Upper lobe of right lung (tissue), 1 donor: Measurements from ENCODE around the gene PHACTR4. TPM values are rescaled to one million over a fixed set of nuclear protein-coding genes. Genes with fewer than 3 reads are reported as not detected.
A peak's percentile ranks its signal among the peaks of the same experiment; 100 is the strongest.
"Not testable (repeated sequence)": the region's sequence is repeated elsewhere in the genome, so short reads cannot be mapped to it uniquely, and the experiment has no call there.

ENCODE experiments used
- ATAC-seq: fragments of 200-7000 bp; cut with Tn5 transposase; one replicate; pipeline ENCODE4 v1.9.1; 2020; ENCODE audit warnings: mild to moderate bottlenecking, moderate library complexity
- DNase-seq: peaks from one replicate; pipeline ENCODE4 v3.0.0-alpha.2; 2020
- H3K27ac ChIP-seq: fragments of 200-600 bp; one replicate; pipeline ENCODE4 v1.8.0; 2022
- H3K27me3 ChIP-seq: fragments of 200-600 bp; one replicate; pipeline ENCODE4 v1.8.0; 2022; ENCODE audit warnings: mild to moderate bottlenecking
- H3K36me3 ChIP-seq: fragments of 200-600 bp; one replicate; pipeline ENCODE4 v1.8.0; 2022
- H3K4me1 ChIP-seq: fragments of 200-600 bp; one replicate; pipeline ENCODE4 v1.8.0; 2022
- H3K4me3 ChIP-seq: fragments of 200-600 bp; one replicate; pipeline ENCODE4 v1.8.0; 2022; ENCODE audit warnings: mild to moderate bottlenecking
- H3K9me3 ChIP-seq: fragments of 200-600 bp; one replicate; pipeline ENCODE4 v1.8.0; 2022
- intact Hi-C: fragments of 100-400 bp; cut with DNase I; formaldehyde crosslinking; loops from one replicate; pipeline ENCODE4 v1.11.0; 2022
- total RNA-seq: library from RNA; stranded (reverse); fragmentation: NEBNext Ultra II Directional; extraction: Animal tissue kit (Norgen Biotek cat#: 25700); gene quantifications from one replicate; pipeline ENCODE4 v1.2.1, GENCODE V29; 2021
- TF ChIP-seq, protein P1 (sequence below): fragments of 200-600 bp; IDR thresholded peaks from one replicate; pipeline ENCODE4 v1.8.0; 2022; ENCODE audit warnings: antibody characterized with exemption
- donor health status: DM: no; HTN: yes; CAD: no; lungs with severe emphysema.

Gene PHACTR4
- total RNA-seq, 1 donor from 2014 or later, result 43.2 TPM

DNA sequence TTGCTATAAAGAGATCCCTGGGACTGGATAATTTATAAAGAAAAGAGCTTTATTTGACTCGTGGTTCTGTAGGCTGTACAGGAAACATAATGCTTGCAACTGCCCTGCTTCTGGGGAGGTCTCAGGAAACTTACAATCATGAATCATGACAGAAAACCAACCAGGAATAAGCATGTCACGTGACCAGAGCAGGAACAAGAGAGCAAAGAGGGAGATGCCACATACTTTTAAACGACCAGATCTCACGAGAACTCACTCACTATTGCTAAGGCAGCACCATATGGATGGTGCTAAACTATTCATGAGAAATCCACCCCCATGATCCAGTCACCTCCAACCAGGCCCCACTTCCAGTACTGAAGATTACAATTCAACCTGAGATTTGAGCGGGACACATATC lies 86.5 kb downstream of the PHACTR4 start:
- peaks cover 17% of the 10 kb centered on the region for H3K36me3 ChIP-seq
- TF ChIP-seq, protein P1, sequence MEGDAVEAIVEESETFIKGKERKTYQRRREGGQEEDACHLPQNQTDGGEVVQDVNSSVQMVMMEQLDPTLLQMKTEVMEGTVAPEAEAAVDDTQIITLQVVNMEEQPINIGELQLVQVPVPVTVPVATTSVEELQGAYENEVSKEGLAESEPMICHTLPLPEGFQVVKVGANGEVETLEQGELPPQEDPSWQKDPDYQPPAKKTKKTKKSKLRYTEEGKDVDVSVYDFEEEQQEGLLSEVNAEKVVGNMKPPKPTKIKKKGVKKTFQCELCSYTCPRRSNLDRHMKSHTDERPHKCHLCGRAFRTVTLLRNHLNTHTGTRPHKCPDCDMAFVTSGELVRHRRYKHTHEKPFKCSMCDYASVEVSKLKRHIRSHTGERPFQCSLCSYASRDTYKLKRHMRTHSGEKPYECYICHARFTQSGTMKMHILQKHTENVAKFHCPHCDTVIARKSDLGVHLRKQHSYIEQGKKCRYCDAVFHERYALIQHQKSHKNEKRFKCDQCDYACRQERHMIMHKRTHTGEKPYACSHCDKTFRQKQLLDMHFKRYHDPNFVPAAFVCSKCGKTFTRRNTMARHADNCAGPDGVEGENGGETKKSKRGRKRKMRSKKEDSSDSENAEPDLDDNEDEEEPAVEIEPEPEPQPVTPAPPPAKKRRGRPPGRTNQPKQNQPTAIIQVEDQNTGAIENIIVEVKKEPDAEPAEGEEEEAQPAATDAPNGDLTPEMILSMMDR, result no peak
- ATAC-seq, result no peak

DNA sequence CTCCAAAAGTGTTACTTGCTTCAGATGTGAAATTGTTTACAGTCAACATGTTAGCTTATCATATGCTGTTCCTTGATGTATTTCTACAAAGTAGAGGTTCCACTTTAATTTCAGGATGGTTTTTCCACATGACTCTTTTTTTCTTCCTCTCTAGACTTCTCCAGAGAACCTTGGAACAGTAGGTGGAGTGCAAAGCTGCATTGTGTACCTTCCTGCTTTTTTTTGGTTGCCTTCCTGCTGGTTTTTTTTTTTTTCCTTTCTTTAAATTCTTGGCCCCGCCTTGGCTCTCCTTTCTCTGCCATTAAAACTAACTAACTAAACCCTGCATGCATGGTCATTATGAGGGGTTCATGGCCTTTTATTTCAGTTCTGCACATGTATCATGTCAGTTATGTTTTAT lies 88.1 kb downstream of the PHACTR4 start:
- H3K4me3 ChIP-seq, result no peak overlapping the region
- H3K27ac ChIP-seq, result no peak overlapping the region
- H3K27me3 ChIP-seq, result no peaks in the 10 kb centered on the region
- H3K9me3 ChIP-seq, result no peaks in the 10 kb centered on the region
- peaks cover 23% of the 10 kb centered on the region for H3K36me3 ChIP-seq
- peaks cover 13% of the 10 kb centered on the region for H3K4me1 ChIP-seq
- intact Hi-C loops, result no loop called here
- DNase-seq, result no peak
- ATAC-seq, result no peak
- TF ChIP-seq, protein P1, result no peak

More for the DNA sequence above, 86.5 kb downstream of the PHACTR4 start:
- Histone ChIP-seq H3K27ac (peak overlapping the region; percentile 24), H3K4me3 (no peak overlapping the region), H3K4me1 (peaks cover 13% of the 10 kb centered on the region), H3K27me3 (no peaks in the 10 kb centered on the region), H3K9me3 (no peaks in the 10 kb centered on the region)
- no peak for DNase-seq
- intact Hi-C loops, result no loop called here

DNA sequence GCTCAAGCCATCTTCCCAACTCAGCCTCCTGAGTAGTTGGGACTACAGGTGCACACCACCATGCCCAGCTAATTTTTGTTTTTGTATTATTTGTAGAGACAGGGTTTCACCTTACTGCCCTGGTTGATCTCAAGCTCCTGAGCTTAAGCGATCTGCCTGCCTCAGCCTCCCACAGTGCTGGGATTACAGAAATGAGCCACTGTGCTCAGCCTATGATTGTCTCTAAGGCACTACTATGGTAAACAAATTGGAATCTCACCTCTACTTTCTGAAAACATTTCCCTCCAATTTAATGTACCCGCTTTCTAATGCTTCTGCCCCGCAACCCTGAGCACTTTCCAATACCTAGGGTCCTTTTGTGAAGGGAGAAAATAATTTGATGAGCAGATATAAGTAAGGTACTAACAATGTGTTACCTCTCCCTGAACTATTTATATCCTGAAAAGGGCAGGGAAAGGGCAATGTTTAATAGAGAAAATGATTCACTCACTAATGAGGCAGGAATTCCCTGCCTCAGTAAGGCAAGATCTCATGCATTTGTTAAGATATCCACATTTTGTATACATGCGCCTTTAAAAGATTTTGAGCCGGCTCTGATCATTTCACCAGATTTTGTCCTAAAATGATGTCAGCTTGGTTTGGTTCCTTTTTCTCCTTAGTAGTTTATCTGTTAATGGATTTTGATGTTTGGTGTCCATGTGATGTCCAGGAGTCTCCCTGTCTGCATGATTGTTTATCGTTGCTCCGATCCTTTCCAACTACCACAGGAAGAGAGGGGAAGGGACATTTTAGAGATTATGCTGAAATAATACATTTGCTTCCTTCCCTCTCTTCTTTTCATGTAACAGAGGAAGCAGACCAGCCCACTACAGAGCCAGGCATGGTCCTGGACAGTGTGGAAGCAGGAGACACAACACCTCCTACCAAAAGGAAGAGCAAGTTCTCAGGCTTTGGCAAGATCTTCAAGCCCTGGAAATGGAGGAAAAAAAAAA lies 89.0 kb downstream of the PHACTR4 start:
- Histone ChIP-seq H3K4me3 (no peak overlapping the region), H3K27me3 (no peaks in the 10 kb centered on the region), H3K4me1 (peaks cover 13% of the 10 kb centered on the region), H3K36me3 (peaks cover 29% of the 10 kb centered on the region), H3K9me3 (no peaks in the 10 kb centered on the region), H3K27ac (no peak overlapping the region)
- DNase-seq (no peak), ATAC-seq (no peak)
- TF ChIP-seq, protein P1, result no peak
- intact Hi-C loops, result no loop called here

DNA sequence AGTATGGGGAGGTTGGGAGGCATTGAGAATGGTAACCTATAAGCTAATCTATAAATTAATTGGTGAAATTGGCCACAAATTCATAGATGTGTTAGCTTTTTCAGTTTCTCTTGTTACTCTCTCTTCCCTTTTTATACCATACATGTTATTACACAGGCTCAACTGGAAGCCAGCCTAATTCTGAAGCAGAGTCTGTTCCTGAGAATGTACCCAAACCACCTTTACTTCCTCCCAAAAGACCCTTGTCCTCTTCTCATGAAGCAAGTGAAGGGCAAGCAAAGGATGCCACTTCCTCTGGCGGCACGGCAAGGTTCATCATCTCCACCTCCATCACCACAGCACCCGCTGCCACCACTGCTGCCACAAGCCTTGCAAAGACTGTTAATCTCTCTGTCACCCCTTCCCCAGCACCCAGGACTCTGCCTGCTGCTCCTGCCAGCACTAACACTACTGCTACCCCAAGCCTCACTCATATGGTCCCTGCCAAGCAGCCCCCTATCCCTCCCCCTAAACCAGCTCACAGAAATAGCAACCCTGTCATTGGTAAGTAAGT lies 96.8 kb downstream of the PHACTR4 start:
- Histone ChIP-seq H3K27ac (no peak overlapping the region), H3K9me3 (no peaks in the 10 kb centered on the region), H3K4me1 (no peaks in the 10 kb centered on the region), H3K36me3 (peaks cover 51% of the 10 kb centered on the region), H3K4me3 (no peak overlapping the region), H3K27me3 (no peaks in the 10 kb centered on the region)
- intact Hi-C loops, result no loop called here
- TF ChIP-seq, protein P1, result no peak
- ATAC-seq (no peak), DNase-seq (no peak)

DNA sequence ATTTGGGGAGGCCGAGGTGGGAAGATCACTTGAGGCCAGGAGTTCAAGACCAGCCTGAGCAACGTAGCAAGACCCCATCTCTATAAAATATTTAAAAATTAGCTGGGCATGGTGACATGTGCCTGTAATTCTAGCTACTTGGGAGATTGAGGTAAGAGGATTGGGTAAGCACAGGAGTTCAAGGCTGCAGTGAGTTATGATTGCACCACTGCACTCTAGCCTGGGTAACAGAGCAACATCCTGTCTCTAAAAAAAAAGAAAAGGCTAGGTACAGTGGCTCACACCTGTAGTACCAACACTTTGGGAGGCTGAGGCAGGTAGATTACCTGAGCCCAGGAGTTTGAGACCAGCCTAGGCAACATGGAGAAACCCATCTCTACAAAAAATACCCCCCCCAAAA lies 100.6 kb downstream of the PHACTR4 start:
- Histone ChIP-seq H3K27me3 (no peaks in the 10 kb centered on the region), H3K4me1 (no peaks in the 10 kb centered on the region), H3K36me3 (peaks cover 47% of the 10 kb centered on the region), H3K4me3 (no peak overlapping the region), H3K9me3 (no peaks in the 10 kb centered on the region), H3K27ac (no peak overlapping the region)
- ATAC-seq, result no peak
- intact Hi-C loops, result no loop called here
- TF ChIP-seq, protein P1, result no peak
- DNase-seq, result no peak

DNA sequence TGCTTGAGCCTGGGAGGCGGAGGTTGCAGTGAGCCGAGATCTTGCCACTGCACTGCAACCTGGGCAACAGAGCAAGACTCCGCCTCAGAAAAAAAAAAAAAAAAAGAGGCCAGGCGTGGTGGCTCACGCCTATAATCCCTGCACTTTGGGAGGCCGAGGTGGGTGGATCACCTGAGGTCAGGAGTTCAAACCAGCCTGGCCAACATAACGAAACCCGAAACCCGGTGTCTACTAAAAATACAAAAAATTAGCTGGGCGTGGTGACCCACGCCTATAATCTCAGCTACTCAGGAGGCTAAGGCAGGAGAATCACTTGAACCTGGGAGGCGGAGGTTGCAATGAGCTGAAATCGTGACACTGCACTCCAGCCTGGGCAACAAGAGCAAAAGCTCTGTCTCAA lies 110.0 kb downstream of the PHACTR4 start:
- H3K4me1 ChIP-seq, H3K4me3 ChIP-seq, DNase-seq, ATAC-seq, H3K27ac ChIP-seq, intact Hi-C loops, H3K9me3 ChIP-seq, H3K27me3 ChIP-seq: not testable (repeated sequence)
- H3K36me3 ChIP-seq, result peaks cover 71% of the 10 kb centered on the region
